DOHH2 (cell line): ENCODE measurements around the gene MALRD1.

Experiments used
- H3F3A ChIP-seq: fragments of 200-600 bp; sonication (generic), shearing (Covaris generic); 2 replicates; pipeline ENCODE4 v1.6.0; 2016; ENCODE audit warnings: antibody characterized with exemption, mild to moderate bottlenecking; ENCODE audit not compliant: control insufficient read depth, insufficient read depth
- H3K27ac ChIP-seq: fragments of 200-600 bp; sonication (generic); 2 replicates; pipeline ENCODE4 v1.5.1; 2014; ENCODE audit warnings: low read depth, mild to moderate bottlenecking, low read length, moderate library complexity
- H3K27me3 ChIP-seq: fragments of 200-600 bp; sonication (generic); 2 replicates; pipeline ENCODE4 v1.6.1; 2014; ENCODE audit warnings: mild to moderate bottlenecking, low read length, mixed read lengths; ENCODE audit not compliant: control insufficient read depth
- H3K36me3 ChIP-seq: fragments of 200-600 bp; sonication (generic); 2 replicates; pipeline ENCODE4 v1.6.1; 2014; ENCODE audit warnings: mild to moderate bottlenecking, low read length, moderate library complexity, mixed read lengths; ENCODE audit not compliant: control insufficient read depth
- H3K4me1 ChIP-seq: fragments of 200-600 bp; sonication (generic); 2 replicates; pipeline ENCODE4 v1.6.1; 2014; ENCODE audit warnings: mild to moderate bottlenecking, low read length, mixed read lengths; ENCODE audit not compliant: control insufficient read depth
- H3K4me2 ChIP-seq: fragments of 200-600 bp; sonication (generic); 2 replicates; pipeline ENCODE4 v1.6.0; 2014; ENCODE audit warnings: mild to moderate bottlenecking, low read length, moderate library complexity
- H3K4me3 ChIP-seq: fragments of 200-600 bp; sonication (generic); 2 replicates; pipeline ENCODE4 v1.5.1; 2014; ENCODE audit warnings: mild to moderate bottlenecking, low read length, mixed read lengths
- H3K79me2 ChIP-seq: fragments of 200-600 bp; sonication (generic); 2 replicates; pipeline ENCODE4 v1.6.1; 2014; ENCODE audit warnings: mild to moderate bottlenecking, low read length, mixed read lengths; ENCODE audit not compliant: control insufficient read depth
- H3K9me2 ChIP-seq: fragments of 200-600 bp; sonication (generic); replicated peaks from 2 replicates; pipeline ENCODE4 v1.6.1; 2014; ENCODE audit warnings: mild to moderate bottlenecking, low read length, mixed read lengths; ENCODE audit not compliant: control insufficient read depth
- H3K9me3 ChIP-seq: fragments of 200-600 bp; sonication (generic); 2 replicates; pipeline ENCODE4 v1.6.1; 2014; ENCODE audit warnings: antibody characterized with exemption, low read length, mixed read lengths; ENCODE audit not compliant: control insufficient read depth, insufficient read depth
- H4K20me1 ChIP-seq: fragments of 200-600 bp; sonication (generic); 2 replicates; pipeline ENCODE4 v1.6.0; 2014; ENCODE audit warnings: low read depth, mild to moderate bottlenecking, antibody characterized with exemption, low read length, moderate library complexity; ENCODE audit not compliant: control insufficient read depth, insufficient read depth
- EZH2phosphoT487 ChIP-seq: fragments of 200-600 bp; sonication (generic); IDR thresholded peaks from 2 replicates; pipeline ENCODE4 v1.6.1; 2017; ENCODE audit warnings: borderline replicate concordance, mild to moderate bottlenecking, antibody characterized with exemption, low read length, moderate library complexity, mixed read lengths
- TF ChIP-seq, protein P1 (sequence below): fragments of 200-600 bp; sonication (generic); IDR thresholded peaks from one replicate; pipeline ENCODE4 v1.5.1; 2014; ENCODE audit warnings: antibody characterized with exemption, mild to moderate bottlenecking, low read depth, low read length; ENCODE audit not compliant: poor library complexity, severe bottlenecking

Gene MALRD1

DNA sequence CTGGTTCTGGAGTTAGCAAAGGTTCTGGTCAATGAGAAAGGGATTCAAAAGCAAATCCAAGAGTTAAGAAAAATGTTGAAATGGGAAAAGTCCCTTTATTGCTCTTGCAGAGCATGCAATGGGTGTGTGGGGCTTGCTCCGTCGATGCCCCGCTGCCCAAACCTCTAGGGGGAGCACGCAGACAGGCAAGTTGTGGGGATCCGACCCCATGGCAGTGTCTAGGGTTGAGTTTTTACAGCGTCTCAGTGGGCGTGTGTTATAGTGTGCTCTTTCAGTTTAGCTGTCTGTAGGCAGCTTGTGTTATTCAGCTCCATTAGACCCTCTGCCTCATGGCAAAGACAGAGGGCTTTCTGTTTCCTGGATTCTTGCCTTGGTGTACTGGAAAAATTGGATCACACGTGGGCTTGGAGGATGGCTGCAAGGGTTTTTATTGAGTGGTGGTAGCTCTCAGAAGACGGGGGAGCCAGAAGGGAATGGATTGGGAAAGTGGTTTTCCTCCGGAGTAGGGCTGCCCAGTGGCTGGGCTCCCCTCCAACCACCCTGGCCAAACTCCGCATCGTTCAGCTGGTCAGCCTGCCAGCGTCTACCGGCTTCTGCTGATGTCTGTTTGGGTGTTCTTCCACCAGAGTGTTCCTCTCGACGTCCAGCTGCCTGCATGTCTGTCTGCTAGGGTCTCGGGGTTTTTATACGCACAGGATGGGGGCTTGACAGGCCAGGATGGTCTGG is 665.4 kb downstream of the MALRD1 start:
- Histone ChIP-seq H3K27me3 (no peaks in the 10 kb centered on the region), H3K27ac (no peak overlapping the region), H3K79me2 (no peaks in the 10 kb centered on the region), H3K9me3 (peaks cover 3% of the 10 kb centered on the region; the same call in 1 of the 2 replicates), H3K4me2 (no peak overlapping the region), H3K4me3 (no peak overlapping the region), H3F3A (no peaks in the 10 kb centered on the region), H3K4me1 (no peaks in the 10 kb centered on the region), H4K20me1 (no peaks in the 10 kb centered on the region), H3K36me3 (no peaks in the 10 kb centered on the region), H3K9me2 (no peaks in the 10 kb centered on the region)
- TF ChIP-seq, protein P1, sequence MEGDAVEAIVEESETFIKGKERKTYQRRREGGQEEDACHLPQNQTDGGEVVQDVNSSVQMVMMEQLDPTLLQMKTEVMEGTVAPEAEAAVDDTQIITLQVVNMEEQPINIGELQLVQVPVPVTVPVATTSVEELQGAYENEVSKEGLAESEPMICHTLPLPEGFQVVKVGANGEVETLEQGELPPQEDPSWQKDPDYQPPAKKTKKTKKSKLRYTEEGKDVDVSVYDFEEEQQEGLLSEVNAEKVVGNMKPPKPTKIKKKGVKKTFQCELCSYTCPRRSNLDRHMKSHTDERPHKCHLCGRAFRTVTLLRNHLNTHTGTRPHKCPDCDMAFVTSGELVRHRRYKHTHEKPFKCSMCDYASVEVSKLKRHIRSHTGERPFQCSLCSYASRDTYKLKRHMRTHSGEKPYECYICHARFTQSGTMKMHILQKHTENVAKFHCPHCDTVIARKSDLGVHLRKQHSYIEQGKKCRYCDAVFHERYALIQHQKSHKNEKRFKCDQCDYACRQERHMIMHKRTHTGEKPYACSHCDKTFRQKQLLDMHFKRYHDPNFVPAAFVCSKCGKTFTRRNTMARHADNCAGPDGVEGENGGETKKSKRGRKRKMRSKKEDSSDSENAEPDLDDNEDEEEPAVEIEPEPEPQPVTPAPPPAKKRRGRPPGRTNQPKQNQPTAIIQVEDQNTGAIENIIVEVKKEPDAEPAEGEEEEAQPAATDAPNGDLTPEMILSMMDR: no peak
- no peak for TF ChIP-seq EZH2phosphoT487

DNA sequence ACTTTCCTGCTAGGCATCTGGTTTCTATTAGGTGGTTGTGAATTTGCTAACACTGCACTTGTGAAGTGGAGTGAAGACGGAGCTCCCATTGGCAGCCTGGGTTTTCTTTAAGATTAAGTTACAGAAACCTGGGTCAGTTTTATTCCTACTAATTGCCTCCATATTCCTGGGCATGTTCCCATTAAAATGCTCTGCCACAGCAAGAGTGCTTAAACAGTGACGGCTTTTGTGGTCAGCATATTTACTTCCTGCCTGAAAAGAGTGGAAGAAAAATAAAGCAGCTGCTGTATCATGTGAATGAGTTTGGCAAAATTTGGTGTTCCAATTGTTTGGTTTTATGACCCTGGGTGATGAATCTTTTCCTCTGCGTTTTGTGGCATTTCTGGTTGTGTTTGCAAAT is 670.7 kb downstream of the MALRD1 start:
- H3K4me1 ChIP-seq: no peaks in the 10 kb centered on the region
- no peaks in the 10 kb centered on the region; the same call in 1 of the 2 replicates for H3K9me2 ChIP-seq
- no peaks in the 10 kb centered on the region for H4K20me1 ChIP-seq
- H3K36me3 ChIP-seq: no peaks in the 10 kb centered on the region
- H3K4me3 ChIP-seq: no peak overlapping the region
- H3F3A ChIP-seq: no peaks in the 10 kb centered on the region
- H3K27me3 ChIP-seq: no peaks in the 10 kb centered on the region
- no peaks in the 10 kb centered on the region for H3K79me2 ChIP-seq
- TF ChIP-seq EZH2phosphoT487: no peak
- TF ChIP-seq, protein P1: no peak
- H3K27ac ChIP-seq: no peak overlapping the region
- no peak overlapping the region for H3K4me2 ChIP-seq
- peaks cover 3% of the 10 kb centered on the region; the same call in 1 of the 2 replicates for H3K9me3 ChIP-seq

DNA sequence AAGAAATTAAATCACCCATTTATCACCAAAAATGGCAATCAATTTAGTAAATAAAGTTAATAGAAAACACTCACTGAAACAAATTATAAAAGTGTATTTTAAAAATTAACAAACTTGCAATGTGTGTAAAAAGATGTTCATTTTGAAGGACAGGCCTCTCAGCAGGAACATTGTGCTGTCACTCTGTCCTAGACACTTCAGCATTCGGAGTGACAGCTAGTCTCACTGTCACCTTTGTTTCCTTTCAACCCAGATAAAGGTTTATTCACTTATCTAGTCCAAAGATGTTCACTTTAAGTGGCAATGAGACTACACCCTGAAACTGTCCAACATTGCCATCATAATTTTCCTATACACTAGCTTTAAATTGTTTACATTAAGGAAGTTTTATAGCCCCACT is 675.7 kb downstream of the MALRD1 start:
- Histone ChIP-seq H3F3A (no peaks in the 10 kb centered on the region), H3K27ac (no peak overlapping the region), H3K4me2 (no peak overlapping the region), H3K27me3 (no peaks in the 10 kb centered on the region), H3K79me2 (no peaks in the 10 kb centered on the region), H3K9me2 (no peaks in the 10 kb centered on the region; the same call in 1 of the 2 replicates), H3K4me3 (no peak overlapping the region), H3K9me3 (no peaks in the 10 kb centered on the region; the same call in 1 of the 2 replicates), H4K20me1 (no peaks in the 10 kb centered on the region), H3K36me3 (no peaks in the 10 kb centered on the region), H3K4me1 (no peaks in the 10 kb centered on the region)
- TF ChIP-seq EZH2phosphoT487: no peak
- TF ChIP-seq, protein P1: no peak
